Heart right ventricle (tissue), 16 donors: Measurements from ENCODE around the gene MNX1. TPM values are rescaled to one million over a fixed set of nuclear protein-coding genes. Genes with fewer than 3 reads are reported as not detected.

Experiments
- ATAC-seq, 8 donors: fragments of 200-7000 bp; cut with Tn5 transposase; one replicate each; pipeline ENCODE4 v1.9.1; 2020; ENCODE audit warnings: mild to moderate bottlenecking in 8 of 8, moderate library complexity in 8 of 8, moderate number of reproducible peaks in 1 of 8
- DNase-seq, 2 donors: peaks; one replicate each; pipeline ENCODE4 v3.0.0-alpha.2; 2020
- H3K27ac ChIP-seq, 10 donors: fragments of 200-600 bp; sonication (generic) in 2 of 10; one replicate each; pipeline versions ENCODE4 v1.5.0 to v1.8.0; 2020 to 2022; ENCODE audit warnings: mild to moderate bottlenecking in 3 of 10
- H3K27me3 ChIP-seq, 7 donors: fragments of 200-600 bp; one replicate each; pipeline ENCODE4 v1.8.0; 2021 to 2022; ENCODE audit warnings: mild to moderate bottlenecking in 2 of 7
- H3K36me3 ChIP-seq, 9 donors: fragments of 200-600 bp; sonication (generic) in 1 of 9; one replicate each; pipeline versions ENCODE4 v1.5.0 to v1.8.0; 2020 to 2022; ENCODE audit warnings: mild to moderate bottlenecking in 2 of 9
- H3K4me1 ChIP-seq, 9 donors: fragments of 200-600 bp; sonication (generic) in 1 of 9; one replicate each; pipeline versions ENCODE4 v1.5.0 to v1.8.0; 2020 to 2022; ENCODE audit warnings: mild to moderate bottlenecking in 4 of 9
- H3K4me3 ChIP-seq, 10 donors: fragments of 200-600 bp; sonication (generic) in 2 of 10; one replicate each; pipeline versions ENCODE4 v1.5.0 to v1.8.0; 2020 to 2022; ENCODE audit warnings: mild to moderate bottlenecking in 7 of 10, moderate library complexity in 2 of 10
- H3K9me3 ChIP-seq, 11 donors: fragments of 200-600 bp in 10 of 11; sonication (generic) in 2 of 11; one replicate each; pipeline versions ENCODE4 v1.5.0 to v1.8.0; 2013 to 2022; ENCODE audit warnings: mild to moderate bottlenecking in 2 of 11, control low read depth in 1 of 11, moderate library complexity in 1 of 11
- WGBS, 2 donors: extraction: QIAGEN DNeasy Blood & Tissue Kit; methylation state at CpG; one replicate each; pipeline ENCODE4 v1.1.7; 2013; ENCODE audit warnings: inconsistent platforms in 1 of 2; 5-methylcytosine and 5-hydroxymethylcytosine counted together
- intact Hi-C, 10 donors: fragments of 100-400 bp; cut with DNase I; formaldehyde crosslinking; loops; one replicate each; pipeline versions ENCODE4 v1.11.1 to v1.14.2; 2022
- long read RNA-seq, 3 donors: library from polyadenylated mRNA; unstranded; transcript quantifications; one replicate each; pipeline ENCODE4 v2.0.0, GENCODE V29; 2020 to 2021
- polyA plus RNA-seq, 2 donors: library from polyadenylated mRNA; stranded (reverse); fragments of 200-250 nt; gene quantifications; one replicate each; pipeline ENCODE4 v1.2.3, GENCODE V29; 2013
- total RNA-seq, 10 donors: library from RNA; stranded (reverse); fragmentation: NEBNext Ultra II Directional in 3 of 10; extraction: Animal tissue kit (Norgen Biotek cat#: 25700) in 3 of 10; gene quantifications; one replicate each; pipeline versions ENCODE4 v1.2.1 to v1.2.4, GENCODE V29; 2021 to 2023
- TF ChIP-seq, protein P1 (sequence below), 9 donors: fragments of 200-600 bp; sonication (generic) in 2 of 9; IDR thresholded peaks; one replicate each; pipeline versions ENCODE4 v1.5.0 to v1.8.0; 2021 to 2022; ENCODE audit warnings: antibody characterized with exemption in 9 of 9, mild to moderate bottlenecking in 5 of 9, moderate library complexity in 1 of 9
- donor health status: Arrhythmogenic right ventricular cardiomyopathy.
- donor health status: ischemic (EF 13 %, LVEDD 7.1; RV severe dilation, severe dysfunction).
- donor health status: healthy with polysubstance abuse.
- donor health status: DM: no; HTN: yes; CAD: no.
- donor health status: DM: no; HTN: no; CAD: no.
- donor health status: ischemic (EF 25% LVEDD 6.9; RV normal size, moderate dysfunction).
- donor health status: ischemic (EF 25% LVEDD 5.7; RV mildly dilated, moderate dysfunction).
- donor health status: healthy.
- donor health status: DM: yes; HTN: yes; CAD: no.
- donor health status: Ischemic cardiomyopathy.
- donor health status: ischemic (EF 35%, LVEDD 5.7; RV mildly dilated, moderate dysfunction).
- donor health status: nonischemic (EF 11% LVEDD 7.7; RV severe dilation, severe dysfunction).
- donor health status: DM: yes; HTN: yes; CAD: no.
- donor health status: PGD.
- donor health status: ischemic (EF 29% LVEDD 5.4; RV normal size, mild dysfunction).
- donor health status: nonischemic (EF 23%, LVEDD 6.1; RV moderate dilation, normal function).

Gene MNX1
- not detected for total RNA-seq
- not detected for polyA plus RNA-seq
- long read RNA-seq, donor 1 = 0 reads
- long read RNA-seq, donor 2 = 0 reads
- long read RNA-seq, donor 3 = 0 reads

DNA sequence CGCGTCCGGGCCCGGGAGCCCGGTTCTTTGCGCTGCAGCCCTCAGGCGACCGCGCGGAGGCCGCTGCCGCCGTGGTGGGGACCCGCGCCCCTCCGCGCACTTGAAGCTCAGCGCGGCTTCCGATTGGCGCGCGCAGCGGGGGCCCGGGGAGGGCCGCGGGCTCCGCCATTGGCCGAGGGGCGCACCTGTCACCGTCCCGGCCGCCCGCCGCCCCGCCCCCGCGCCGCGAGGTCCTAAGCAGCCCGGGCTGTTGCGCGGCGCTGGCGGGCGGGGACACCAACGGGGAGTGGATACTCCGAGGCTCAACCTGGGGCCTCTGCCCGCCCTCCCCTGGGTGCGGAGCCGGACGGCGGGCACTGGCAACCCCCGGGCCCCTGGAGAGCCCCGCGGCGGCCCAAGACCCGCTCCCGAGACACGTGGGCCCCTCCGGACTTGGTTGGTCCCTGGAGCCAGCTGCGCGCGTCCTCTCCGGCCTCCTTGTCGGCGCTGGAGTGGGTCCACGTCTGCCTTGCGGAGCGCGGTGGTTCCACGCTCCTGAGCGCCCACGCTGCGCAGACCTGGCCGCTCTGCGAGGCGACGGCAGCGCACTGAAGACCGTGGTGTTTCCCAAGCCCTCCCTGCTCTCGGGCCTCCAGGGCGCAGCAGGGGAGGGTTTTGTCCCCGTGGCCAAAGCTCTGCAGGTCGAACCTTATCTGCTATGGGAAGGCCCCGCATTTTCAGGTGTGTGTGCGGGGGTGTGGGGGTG is at the start of gene MNX1:
Gene MNX1, minus strand, starts transcription at position 76 of the 745 bp plus-strand sequence. CDS start 313 bp downstream, outside the sequence.
- peaks cover 2 to 22% (median 10%) of the 10 kb centered on the region in 9 donors for H3K4me1 ChIP-seq
- TF ChIP-seq, protein P1, sequence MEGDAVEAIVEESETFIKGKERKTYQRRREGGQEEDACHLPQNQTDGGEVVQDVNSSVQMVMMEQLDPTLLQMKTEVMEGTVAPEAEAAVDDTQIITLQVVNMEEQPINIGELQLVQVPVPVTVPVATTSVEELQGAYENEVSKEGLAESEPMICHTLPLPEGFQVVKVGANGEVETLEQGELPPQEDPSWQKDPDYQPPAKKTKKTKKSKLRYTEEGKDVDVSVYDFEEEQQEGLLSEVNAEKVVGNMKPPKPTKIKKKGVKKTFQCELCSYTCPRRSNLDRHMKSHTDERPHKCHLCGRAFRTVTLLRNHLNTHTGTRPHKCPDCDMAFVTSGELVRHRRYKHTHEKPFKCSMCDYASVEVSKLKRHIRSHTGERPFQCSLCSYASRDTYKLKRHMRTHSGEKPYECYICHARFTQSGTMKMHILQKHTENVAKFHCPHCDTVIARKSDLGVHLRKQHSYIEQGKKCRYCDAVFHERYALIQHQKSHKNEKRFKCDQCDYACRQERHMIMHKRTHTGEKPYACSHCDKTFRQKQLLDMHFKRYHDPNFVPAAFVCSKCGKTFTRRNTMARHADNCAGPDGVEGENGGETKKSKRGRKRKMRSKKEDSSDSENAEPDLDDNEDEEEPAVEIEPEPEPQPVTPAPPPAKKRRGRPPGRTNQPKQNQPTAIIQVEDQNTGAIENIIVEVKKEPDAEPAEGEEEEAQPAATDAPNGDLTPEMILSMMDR (IDR thresholded peaks at IDR 0.05) = no peak
- no peaks in the 10 kb centered on the region for H3K9me3 ChIP-seq
- H3K27ac ChIP-seq = no peak within 1 kb of the TSS
- DNase-seq = peak in 1 of 2 donors; percentile 32
- intact Hi-C loops = no loop called here
- peaks cover 36 to 97% (median 96%) of the 10 kb centered on the region in 7 donors for H3K27me3 ChIP-seq
- H3K4me3 ChIP-seq = peak within 1 kb of the TSS; percentile 18 to 57 (median 52)
- 1% methylated on average over 62 to 87 of the region's 87 CpGs for whole genome bisulfite sequencing, 2 donors
- ATAC-seq = peak; percentile 68 to 92 (median 88)
- no peaks in the 10 kb centered on the region for H3K36me3 ChIP-seq

DNA sequence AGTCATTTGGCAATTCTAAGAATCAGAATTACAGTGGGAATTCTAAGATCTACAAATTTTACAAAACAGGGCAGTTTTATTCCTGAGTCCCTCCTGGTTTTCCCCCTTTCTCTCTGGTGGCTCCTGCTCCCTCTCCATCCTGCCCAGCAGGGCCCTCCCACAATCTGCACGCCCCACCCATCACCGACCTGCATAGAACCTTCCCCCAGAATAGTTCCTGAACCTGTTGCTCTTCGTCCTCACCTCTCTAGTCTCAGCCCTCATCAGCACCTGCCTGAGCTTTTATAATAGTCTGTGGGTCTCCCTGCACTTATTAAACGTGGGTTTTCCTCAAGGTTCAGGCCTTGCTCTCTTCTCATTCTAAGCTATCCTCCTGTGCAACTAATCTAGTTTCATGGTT is 49.1 kb upstream of the MNX1 start:
- no peak for DNase-seq
- Histone ChIP-seq H3K4me3 (no peak overlapping the region), H3K4me1 (no peaks in the 10 kb centered on the region), H3K36me3 (no peaks in the 10 kb centered on the region), H3K27me3 (peaks cover 0 to 30% (median 19%) of the 10 kb centered on the region in 7 donors), H3K9me3 (peaks cover 0 to 32% (median 5%) of the 10 kb centered on the region in 11 donors), H3K27ac (no peak overlapping the region)
- WGBS, 2 donors = 49 to 54% methylated on average over 4 of the region's 4 CpGs
- intact Hi-C loops = no loop called here
- ATAC-seq = no peak
- TF ChIP-seq, protein P1 (IDR thresholded peaks at IDR 0.05) = no peak

DNA sequence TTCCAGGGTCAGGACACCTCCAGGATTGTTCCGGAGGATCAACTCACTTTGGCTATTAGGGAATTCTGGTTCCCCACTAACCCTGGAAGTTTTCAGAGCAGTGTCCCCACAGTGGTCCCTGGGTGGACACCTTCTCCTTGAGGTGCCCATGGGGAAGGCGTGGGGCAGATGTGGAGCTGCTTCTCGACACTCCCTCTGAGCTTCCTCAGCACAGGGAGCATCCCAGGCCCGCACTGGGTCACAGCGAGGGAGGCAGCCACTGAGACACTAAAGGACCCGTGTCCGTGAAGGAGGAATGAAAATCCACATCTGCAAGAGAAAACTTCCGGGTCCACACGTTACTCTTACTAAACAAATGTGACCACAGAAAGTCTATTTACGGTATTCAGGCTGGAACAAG is 48.2 kb upstream of the MNX1 start:
- DNase-seq = no peak
- WGBS, 2 donors = 76 to 85% methylated on average over 10 of the region's 10 CpGs
- Histone ChIP-seq H3K9me3 (peaks cover 0 to 32% (median 5%) of the 10 kb centered on the region in 11 donors), H3K4me1 (no peaks in the 10 kb centered on the region), H3K27ac (no peak overlapping the region), H3K4me3 (no peak overlapping the region), H3K36me3 (no peaks in the 10 kb centered on the region), H3K27me3 (peaks cover 0 to 32% (median 19%) of the 10 kb centered on the region in 7 donors)
- intact Hi-C loops = no loop called here
- TF ChIP-seq, protein P1 (IDR thresholded peaks at IDR 0.05) = no peak
- ATAC-seq = no peak

DNA sequence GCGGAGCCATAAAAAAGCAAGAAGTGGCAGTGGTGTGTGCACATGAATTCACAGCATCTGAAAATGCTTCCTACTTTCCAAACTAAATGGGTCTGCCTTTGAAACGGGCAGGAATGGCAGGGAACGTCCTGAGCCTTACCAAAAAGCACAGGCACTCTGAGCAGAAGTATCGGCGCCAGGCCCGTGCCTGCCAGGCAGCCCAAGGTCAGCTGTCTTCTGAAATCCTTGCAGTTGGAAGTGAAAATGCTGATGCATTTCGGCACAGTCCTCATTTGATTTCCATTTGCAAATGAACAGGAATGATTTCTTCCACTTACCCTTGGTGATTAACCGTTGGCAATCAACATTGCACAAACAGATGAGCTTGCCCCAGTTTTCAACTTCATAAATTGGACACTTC is 47.6 kb upstream of the MNX1 start:
- intact Hi-C loops = no loop called here
- 76 to 81% methylated on average over 8 of the region's 8 CpGs for WGBS, 2 donors
- TF ChIP-seq, protein P1 (IDR thresholded peaks at IDR 0.05) = no peak
- peaks cover 0 to 32% (median 5%) of the 10 kb centered on the region in 11 donors for H3K9me3 ChIP-seq
- no peaks in the 10 kb centered on the region for H3K36me3 ChIP-seq
- no peak for ATAC-seq
- no peak overlapping the region for H3K27ac ChIP-seq
- no peak overlapping the region for H3K4me3 ChIP-seq
- no peaks in the 10 kb centered on the region for H3K4me1 ChIP-seq
- no peak for DNase-seq
- peaks cover 0 to 32% (median 19%) of the 10 kb centered on the region in 7 donors for H3K27me3 ChIP-seq
